Measurements from ENCODE around the gene LRATD1. TPM values are rescaled to one million over a fixed set of nuclear protein-coding genes. Genes with fewer than 3 reads are reported as not detected.

LRATD1 gene
- total RNA-seq, 4 donors from 2014 or later, result 1.3 to 5.7 (median 3.2) TPM

GRCh38 chr2:14638488-14638887 is 6.0 kb downstream of the LRATD1 start:
- H3K27ac ChIP-seq, result no peak overlapping the region
- TF ChIP-seq POLR2A (IDR thresholded peaks at IDR 0.05) (no peak), EP300 (IDR thresholded peaks at IDR 0.05) (no peak)
- TF ChIP-seq, protein P1, sequence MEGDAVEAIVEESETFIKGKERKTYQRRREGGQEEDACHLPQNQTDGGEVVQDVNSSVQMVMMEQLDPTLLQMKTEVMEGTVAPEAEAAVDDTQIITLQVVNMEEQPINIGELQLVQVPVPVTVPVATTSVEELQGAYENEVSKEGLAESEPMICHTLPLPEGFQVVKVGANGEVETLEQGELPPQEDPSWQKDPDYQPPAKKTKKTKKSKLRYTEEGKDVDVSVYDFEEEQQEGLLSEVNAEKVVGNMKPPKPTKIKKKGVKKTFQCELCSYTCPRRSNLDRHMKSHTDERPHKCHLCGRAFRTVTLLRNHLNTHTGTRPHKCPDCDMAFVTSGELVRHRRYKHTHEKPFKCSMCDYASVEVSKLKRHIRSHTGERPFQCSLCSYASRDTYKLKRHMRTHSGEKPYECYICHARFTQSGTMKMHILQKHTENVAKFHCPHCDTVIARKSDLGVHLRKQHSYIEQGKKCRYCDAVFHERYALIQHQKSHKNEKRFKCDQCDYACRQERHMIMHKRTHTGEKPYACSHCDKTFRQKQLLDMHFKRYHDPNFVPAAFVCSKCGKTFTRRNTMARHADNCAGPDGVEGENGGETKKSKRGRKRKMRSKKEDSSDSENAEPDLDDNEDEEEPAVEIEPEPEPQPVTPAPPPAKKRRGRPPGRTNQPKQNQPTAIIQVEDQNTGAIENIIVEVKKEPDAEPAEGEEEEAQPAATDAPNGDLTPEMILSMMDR (IDR thresholded peaks at IDR 0.05), result no peak

DNA sequence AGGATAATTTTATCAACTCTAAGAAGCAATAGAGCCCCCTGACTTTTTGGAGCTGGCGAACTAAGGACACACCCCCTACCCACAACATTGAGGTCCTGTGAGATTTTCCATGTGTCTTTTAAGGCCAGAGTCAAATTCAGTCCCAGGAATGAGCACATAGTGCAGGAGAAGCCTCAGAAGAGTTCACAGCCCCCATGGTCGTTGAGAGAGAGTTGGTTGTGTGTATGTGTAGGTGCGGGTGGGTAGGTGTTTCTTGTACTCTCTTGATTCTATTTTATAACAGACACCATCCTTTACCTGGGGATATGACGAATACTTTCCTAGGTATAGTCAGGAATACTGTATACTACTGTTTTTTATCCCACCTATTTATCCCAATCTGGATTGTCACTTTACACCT is 8.6 kb downstream of the LRATD1 start:
- no peak overlapping the region for H3K27ac ChIP-seq
- DNase-seq (ENCODE audit: low spot score in 2 of 2), result no peak
- 81 to 89% methylated on average over 4 of the region's 4 CpGs for WGBS, 2 donors
- no peaks in the 10 kb centered on the region for H3K36me3 ChIP-seq
- H3K27me3 ChIP-seq, result no peaks in the 10 kb centered on the region
- H3K4me1 ChIP-seq, result peaks cover 0 to under 1% (median 0%) of the 10 kb centered on the region in 4 donors
- H3K4me3 ChIP-seq, result no peak overlapping the region
- TF ChIP-seq EP300 (IDR thresholded peaks at IDR 0.05) (no peak), POLR2A (IDR thresholded peaks at IDR 0.05) (no peak)
- TF ChIP-seq, protein P1 (IDR thresholded peaks at IDR 0.05), result no peak
- H3K9me3 ChIP-seq, result no peaks in the 10 kb centered on the region

More at GRCh38 chr2:14638488-14638887, 6.0 kb downstream of the LRATD1 start:
- WGBS, 2 donors, result 88 to 90% methylated on average over 2 of the region's 2 CpGs
- Histone ChIP-seq H3K4me3 (no peak overlapping the region), H3K36me3 (no peaks in the 10 kb centered on the region), H3K27me3 (peaks cover 0 to 22% of the 10 kb centered on the region in 2 donors), H3K9me3 (no peaks in the 10 kb centered on the region), H3K4me1 (peaks cover 0 to 24% (median 7%) of the 10 kb centered on the region in 4 donors)
- DNase-seq (ENCODE audit: low spot score in 2 of 2), result no peak

GRCh38 chr2:14642499-14642898 is 10.0 kb downstream of the LRATD1 start:
- H3K27ac ChIP-seq, result no peak overlapping the region
- H3K4me1 ChIP-seq, result no peaks in the 10 kb centered on the region
- TF ChIP-seq POLR2A (IDR thresholded peaks at IDR 0.05) (no peak), EP300 (IDR thresholded peaks at IDR 0.05) (no peak)
- TF ChIP-seq, protein P1 (IDR thresholded peaks at IDR 0.05), result no peak
- DNase-seq (ENCODE audit: low spot score in 2 of 2), result no peak
- no peaks in the 10 kb centered on the region for H3K27me3 ChIP-seq
- no peaks in the 10 kb centered on the region for H3K9me3 ChIP-seq
- no peak overlapping the region for H3K4me3 ChIP-seq
- no peaks in the 10 kb centered on the region for H3K36me3 ChIP-seq
- WGBS, 2 donors, result 80 to 81% methylated on average over 4 of the region's 4 CpGs

DNA sequence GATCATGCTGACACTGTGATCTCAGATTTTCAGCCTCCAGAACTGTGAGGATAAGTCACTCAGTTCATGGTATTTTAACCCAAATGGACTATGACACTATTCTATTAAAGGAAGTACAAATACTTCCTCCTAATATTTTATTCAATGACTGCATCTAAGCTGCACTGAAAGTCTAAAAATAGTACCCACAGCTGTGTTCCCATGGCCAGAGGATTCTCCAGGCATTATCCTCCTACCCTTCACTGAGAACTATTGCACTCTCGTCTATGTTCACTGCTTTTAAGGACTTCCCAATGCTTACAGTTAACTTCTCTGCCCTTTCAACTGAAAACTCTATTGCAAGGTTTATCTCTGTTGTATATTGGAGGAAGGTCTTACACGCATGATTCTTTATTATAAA is 15.2 kb downstream of the LRATD1 start:
- H3K36me3 ChIP-seq, result no peaks in the 10 kb centered on the region
- TF ChIP-seq, protein P1 (IDR thresholded peaks at IDR 0.05), result no peak
- TF ChIP-seq POLR2A (IDR thresholded peaks at IDR 0.05) (no peak), EP300 (IDR thresholded peaks at IDR 0.05) (no peak)
- H3K27ac ChIP-seq, result no peak overlapping the region
- no peak for DNase-seq (ENCODE audit: low spot score in 2 of 2)
- H3K9me3 ChIP-seq, result no peaks in the 10 kb centered on the region
- 33 to 43% methylated on average over 2 of the region's 2 CpGs for WGBS, 2 donors
- no peaks in the 10 kb centered on the region for H3K4me1 ChIP-seq
- H3K4me3 ChIP-seq, result no peak overlapping the region
- no peaks in the 10 kb centered on the region for H3K27me3 ChIP-seq

GRCh38 chr2:14650066-14650465 is 17.5 kb downstream of the LRATD1 start:
- no peak overlapping the region for H3K4me3 ChIP-seq
- DNase-seq (ENCODE audit: low spot score in 2 of 2), result no peak
- no peaks in the 10 kb centered on the region for H3K4me1 ChIP-seq
- H3K36me3 ChIP-seq, result no peaks in the 10 kb centered on the region
- no peak overlapping the region for H3K27ac ChIP-seq
- TF ChIP-seq EP300 (IDR thresholded peaks at IDR 0.05) (no peak), POLR2A (IDR thresholded peaks at IDR 0.05) (no peak)
- TF ChIP-seq, protein P1 (IDR thresholded peaks at IDR 0.05), result no peak
- no peaks in the 10 kb centered on the region for H3K27me3 ChIP-seq
- no peaks in the 10 kb centered on the region for H3K9me3 ChIP-seq

All from tibial nerve (tissue), 4 donors.